Prostate gland (tissue), 2 donors: ENCODE data around the gene GALNT2. TPM values are rescaled to one million over a fixed set of nuclear protein-coding genes. Genes with fewer than 3 reads are reported as not detected.

Experiments used
- DNase-seq: peaks from one replicate; pipeline ENCODE4 v3.0.0-alpha.2; 2019; ENCODE audit warnings: low spot score
- H3K27ac ChIP-seq, 2 donors: fragments of 200-600 bp; sonication (generic); 2 replicates each; pipeline ENCODE4 v1.5.1; 2017 to 2019
- H3K27me3 ChIP-seq: fragments of 200-600 bp; sonication (generic); replicated peaks from 2 replicates; pipeline ENCODE4 v1.5.1; 2019; ENCODE audit not compliant: insufficient read depth
- H3K36me3 ChIP-seq, 2 donors: fragments of 200-600 bp; sonication (generic); 1 replicate in 1 of 2; 2 replicates in 1 of 2; pipeline versions ENCODE4 v1.5.1 to v1.8.1; 2017 to 2019
- H3K4me1 ChIP-seq: fragments of 200-600 bp; sonication (generic); replicated peaks from 2 replicates; pipeline ENCODE4 v1.5.1; 2019
- H3K4me3 ChIP-seq, 2 donors: fragments of 200-600 bp; sonication (generic); 2 replicates each; pipeline ENCODE4 v1.5.1; 2017 to 2019
- H3K9me3 ChIP-seq: fragments of 200-600 bp; sonication (generic); 2 replicates; pipeline ENCODE4 v1.5.1; 2017
- POLR2A ChIP-seq: fragments of 450-650 bp; IDR thresholded peaks from one replicate; pipeline ENCODE4 v1.6.1; 2016; ENCODE audit warnings: antibody characterized with exemption, mild to moderate bottlenecking
- POLR2AphosphoS5 ChIP-seq: sonication (generic); formaldehyde crosslinking; IDR thresholded peaks from one replicate; pipeline ENCODE4 v1.6.1; 2017; ENCODE audit warnings: antibody characterized with exemption
- WGBS: methylation state at CpG from one replicate; pipeline ENCODE4 v1.1.5; 2018; 5-methylcytosine and 5-hydroxymethylcytosine counted together
- intact Hi-C: fragments of 100-400 bp; cut with DNase I; formaldehyde crosslinking; loops from one replicate; pipeline ENCODE4 v1.14.2; 2022
- total RNA-seq, 2 donors: library from RNA; depleted of rRNA; stranded (reverse); fragments of >200 nt; gene quantifications; one replicate each; pipeline ENCODE4 v1.1.0, GENCODE V29; 2016
- TF ChIP-seq, protein P1 (sequence below), 4 experiments: fragments of 200-600 bp in 2 of 4; fragments of 450-650 bp in 2 of 4; sonication (generic) in 2 of 4; IDR thresholded peaks; 1 replicate in 3 of 4; 2 replicates in 1 of 4; pipeline ENCODE4 v1.5.1; 2016 to 2019; ENCODE audit warnings: antibody characterized with exemption in 4 of 4, mild to moderate bottlenecking in 2 of 4, moderate library complexity in 2 of 4

The GALNT2 gene
- total RNA-seq, 2 donors from 2014 or later, result 34.1 to 125 TPM

DNA sequence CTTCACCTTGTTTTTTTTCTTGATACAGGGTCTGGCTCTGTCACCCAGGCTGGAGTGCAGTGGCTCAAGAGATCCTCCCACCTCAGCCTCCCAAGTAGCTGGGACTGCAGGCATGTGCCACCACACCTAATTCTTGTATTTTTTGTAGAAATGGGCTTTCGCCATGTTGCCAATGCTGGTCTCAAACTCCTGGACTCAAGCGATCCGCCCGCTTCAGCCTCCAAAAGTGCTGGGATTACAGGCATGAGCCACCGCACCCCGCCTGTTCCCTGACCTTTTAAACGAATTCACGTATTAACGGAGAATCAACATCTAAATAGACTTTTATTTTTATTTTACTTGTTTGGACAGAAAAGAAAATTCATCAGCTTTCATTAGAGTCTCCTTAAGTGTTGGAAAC lies 254.3 kb downstream of the GALNT2 start:
- Histone ChIP-seq H3K27me3 (no peaks in the 10 kb centered on the region), H3K9me3 (no peaks in the 10 kb centered on the region), H3K4me1 (no peaks in the 10 kb centered on the region), H3K4me3 (no peak overlapping the region), H3K36me3 (no peaks in the 10 kb centered on the region), H3K27ac (no peak overlapping the region)
- intact Hi-C loops, result no loop called here
- no peak for DNase-seq
- TF ChIP-seq POLR2A (no peak), POLR2AphosphoS5 (no peak)
- TF ChIP-seq, protein P1, sequence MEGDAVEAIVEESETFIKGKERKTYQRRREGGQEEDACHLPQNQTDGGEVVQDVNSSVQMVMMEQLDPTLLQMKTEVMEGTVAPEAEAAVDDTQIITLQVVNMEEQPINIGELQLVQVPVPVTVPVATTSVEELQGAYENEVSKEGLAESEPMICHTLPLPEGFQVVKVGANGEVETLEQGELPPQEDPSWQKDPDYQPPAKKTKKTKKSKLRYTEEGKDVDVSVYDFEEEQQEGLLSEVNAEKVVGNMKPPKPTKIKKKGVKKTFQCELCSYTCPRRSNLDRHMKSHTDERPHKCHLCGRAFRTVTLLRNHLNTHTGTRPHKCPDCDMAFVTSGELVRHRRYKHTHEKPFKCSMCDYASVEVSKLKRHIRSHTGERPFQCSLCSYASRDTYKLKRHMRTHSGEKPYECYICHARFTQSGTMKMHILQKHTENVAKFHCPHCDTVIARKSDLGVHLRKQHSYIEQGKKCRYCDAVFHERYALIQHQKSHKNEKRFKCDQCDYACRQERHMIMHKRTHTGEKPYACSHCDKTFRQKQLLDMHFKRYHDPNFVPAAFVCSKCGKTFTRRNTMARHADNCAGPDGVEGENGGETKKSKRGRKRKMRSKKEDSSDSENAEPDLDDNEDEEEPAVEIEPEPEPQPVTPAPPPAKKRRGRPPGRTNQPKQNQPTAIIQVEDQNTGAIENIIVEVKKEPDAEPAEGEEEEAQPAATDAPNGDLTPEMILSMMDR (IDR thresholded peaks at IDR 0.05), result no peak
- WGBS, result 85% methylated on average over 9 of the region's 9 CpGs

DNA sequence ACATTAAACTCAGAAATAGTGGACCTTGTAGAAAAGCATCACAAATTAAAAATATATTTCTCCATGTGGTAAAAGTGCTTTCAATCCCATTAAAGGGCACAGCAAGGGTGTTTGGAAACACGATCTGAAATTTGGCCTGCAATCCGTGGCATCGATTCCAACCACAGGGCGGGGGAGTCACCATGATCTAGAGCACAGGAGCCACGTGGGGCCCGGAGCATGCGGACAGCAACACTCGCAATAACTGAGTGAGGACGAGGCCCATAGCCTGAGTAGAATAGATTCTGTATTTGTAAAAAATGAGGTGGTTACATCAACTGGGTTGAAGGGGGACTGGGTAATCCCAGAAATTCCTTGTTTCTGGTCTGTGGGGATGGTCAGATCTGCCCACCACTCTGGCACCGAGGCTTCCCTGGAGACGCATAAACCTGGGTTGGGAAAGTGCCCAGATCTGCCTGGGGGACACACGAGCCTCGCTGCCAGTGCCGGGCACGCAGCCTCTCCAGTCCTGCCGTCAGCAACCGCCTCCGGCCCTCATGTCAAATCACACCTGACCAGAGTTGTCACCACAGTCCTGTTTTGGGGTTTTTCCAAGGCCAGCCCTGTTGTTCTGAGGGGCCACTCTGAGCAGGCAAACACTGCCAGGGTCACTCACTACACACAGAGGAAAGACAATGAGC lies 254.8 kb downstream of the GALNT2 start:
- 67% methylated on average over 18 of the region's 18 CpGs for WGBS
- intact Hi-C loops, result no loop called here
- TF ChIP-seq, protein P1 (IDR thresholded peaks at IDR 0.05), result no peak
- TF ChIP-seq POLR2A, result no peak
- no peak for TF ChIP-seq POLR2AphosphoS5
- Histone ChIP-seq H3K27me3 (no peaks in the 10 kb centered on the region), H3K27ac (no peak overlapping the region), H3K4me1 (no peaks in the 10 kb centered on the region), H3K9me3 (no peaks in the 10 kb centered on the region), H3K4me3 (no peak overlapping the region), H3K36me3 (no peaks in the 10 kb centered on the region)
- DNase-seq, result no peak

DNA sequence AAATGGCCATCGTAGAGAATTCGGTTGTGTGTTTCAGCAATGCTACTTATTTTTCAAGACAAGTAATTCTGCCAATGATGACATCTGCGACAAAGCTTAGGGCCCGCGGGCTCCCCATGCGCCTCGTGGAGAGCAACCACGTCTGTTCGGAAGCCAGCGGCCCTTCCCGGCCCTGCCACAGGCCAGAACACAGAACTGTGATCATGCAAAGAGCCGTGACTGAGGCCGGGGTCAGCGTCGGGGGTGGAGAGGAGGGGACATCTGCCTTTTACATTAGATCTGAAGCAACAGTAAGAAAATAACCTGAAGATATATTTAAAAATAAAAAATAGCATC lies 255.4 kb downstream of the GALNT2 start:
- Histone ChIP-seq H3K36me3 (no peaks in the 10 kb centered on the region), H3K4me1 (no peaks in the 10 kb centered on the region), H3K27me3 (no peaks in the 10 kb centered on the region), H3K27ac (no peak overlapping the region), H3K9me3 (no peaks in the 10 kb centered on the region), H3K4me3 (no peak overlapping the region)
- TF ChIP-seq POLR2A (no peak), POLR2AphosphoS5 (no peak)
- TF ChIP-seq, protein P1 (IDR thresholded peaks at IDR 0.05), result no peak
- 94% methylated on average over 15 of the region's 15 CpGs for WGBS
- no peak for DNase-seq
- intact Hi-C loops, result no loop called here

DNA sequence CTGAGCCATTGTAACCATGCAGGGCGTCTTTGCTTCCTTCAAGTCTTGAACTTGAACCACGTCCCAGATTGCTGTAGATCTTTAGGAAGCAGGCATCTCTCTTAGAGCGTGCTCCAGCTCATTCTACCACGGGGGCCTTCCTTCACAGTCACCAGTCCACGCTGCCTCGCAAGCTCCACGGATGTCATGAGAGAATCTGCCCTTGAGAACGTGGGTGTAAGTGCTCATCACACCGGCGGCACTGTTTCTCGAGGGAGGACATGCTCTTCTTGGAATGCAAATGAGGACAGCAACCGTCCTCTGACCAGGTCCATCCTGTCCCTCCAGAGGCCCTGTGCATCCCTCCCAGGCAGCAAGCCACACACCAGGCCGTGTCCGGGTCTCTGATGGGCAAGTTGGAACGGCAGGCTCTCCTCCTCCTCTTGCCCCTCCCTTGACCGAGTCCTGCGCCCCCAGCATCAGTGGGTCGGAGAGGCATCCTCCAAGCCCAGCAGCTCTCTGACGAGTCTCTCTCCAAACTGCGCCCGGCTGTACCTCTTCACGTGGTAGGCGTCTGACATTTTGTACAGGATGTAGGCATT lies 256.0 kb downstream of the GALNT2 start:
- H3K27me3 ChIP-seq, result no peaks in the 10 kb centered on the region
- WGBS, result 85% methylated on average over 23 of the region's 23 CpGs
- no peak overlapping the region for H3K27ac ChIP-seq
- H3K4me3 ChIP-seq, result no peak overlapping the region
- no peak for TF ChIP-seq POLR2A
- H3K36me3 ChIP-seq, result no peaks in the 10 kb centered on the region
- no peaks in the 10 kb centered on the region for H3K4me1 ChIP-seq
- intact Hi-C loops, result no loop called here
- H3K9me3 ChIP-seq, result no peaks in the 10 kb centered on the region
- no peak for DNase-seq

DNA sequence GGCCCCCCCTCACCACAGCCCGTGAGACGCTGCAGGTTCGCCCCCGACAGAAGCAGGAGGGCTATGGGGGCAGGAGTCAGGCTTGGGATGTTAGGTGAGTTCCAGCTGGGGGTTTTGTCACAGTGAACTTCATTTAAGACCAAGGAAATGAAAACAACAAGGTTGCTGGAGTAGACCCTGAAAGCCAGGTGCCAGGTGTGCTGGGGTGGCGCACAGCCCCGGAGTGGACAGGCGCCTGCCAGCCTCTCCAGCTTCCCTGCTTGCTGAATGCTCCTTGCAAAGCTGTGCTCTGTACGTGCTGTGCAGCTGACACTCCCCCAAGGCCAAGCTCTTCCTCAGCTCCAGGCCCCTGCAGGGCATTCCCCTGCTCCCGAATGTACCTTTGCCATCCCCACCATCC lies 256.6 kb downstream of the GALNT2 start:
- Histone ChIP-seq H3K4me3 (no peak overlapping the region), H3K27me3 (no peaks in the 10 kb centered on the region), H3K4me1 (no peaks in the 10 kb centered on the region), H3K36me3 (no peaks in the 10 kb centered on the region), H3K9me3 (no peaks in the 10 kb centered on the region), H3K27ac (no peak overlapping the region)
- TF ChIP-seq POLR2AphosphoS5 (no peak), POLR2A (no peak)
- TF ChIP-seq, protein P1 (IDR thresholded peaks at IDR 0.05), result no peak
- DNase-seq, result no peak
- 86% methylated on average over 9 of the region's 9 CpGs for WGBS
- intact Hi-C loops, result no loop called here
